ENCODE results near the gene RSPH10B2. TPM values are rescaled to one million over a fixed set of nuclear protein-coding genes. Genes with fewer than 3 reads are reported as not detected.

RSPH10B2 gene
- total and polyA plus RNA-seq, 2 of the 8 experiments (the other 6 are each of a cell fraction or from before 2014, with no cell fraction given) = 0.14 to 0.35 TPM

DNA sequence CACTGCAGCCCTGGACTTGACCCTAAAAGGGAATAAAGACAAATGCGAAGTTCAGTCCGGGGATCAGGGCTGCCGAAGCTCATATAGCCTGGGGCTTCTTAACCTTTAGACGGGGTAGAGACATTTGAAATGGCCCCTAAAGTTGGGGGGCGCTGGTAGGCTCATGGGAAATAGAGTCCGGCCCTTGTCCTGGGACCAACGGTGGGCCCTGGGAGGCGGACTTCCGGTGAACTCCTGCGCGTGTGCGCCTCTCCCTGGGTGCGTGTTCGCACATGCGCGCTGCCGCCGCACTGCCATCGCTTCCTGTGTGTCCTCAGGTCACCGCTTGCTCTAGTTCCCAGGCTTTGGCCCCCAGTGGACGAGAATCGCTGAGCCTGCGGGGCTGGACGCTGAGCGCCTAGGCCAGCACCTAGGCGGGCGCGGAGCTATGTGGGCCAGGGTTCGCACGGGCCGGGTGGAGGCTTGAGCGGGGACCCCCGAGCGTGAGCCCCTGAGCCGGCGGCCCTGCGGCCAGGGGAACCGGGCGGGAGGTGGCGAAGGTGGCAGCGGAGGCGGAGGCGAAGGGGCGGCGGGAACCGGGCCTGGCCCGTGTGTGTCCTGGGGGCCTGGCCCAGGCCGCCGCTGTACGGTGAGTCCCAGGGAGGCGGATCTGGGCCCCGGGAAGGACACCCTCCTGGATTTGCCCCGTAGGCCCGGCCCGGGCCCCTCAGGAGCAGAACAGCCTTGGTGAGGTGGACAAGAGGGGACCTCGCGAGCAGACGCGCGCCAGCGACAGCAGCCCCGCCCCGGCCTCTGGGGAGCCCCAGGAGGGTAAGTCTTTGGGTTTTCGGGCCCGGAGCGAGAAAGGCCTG is 24.2 kb upstream of the RSPH10B2 start (continued):
- TF ChIP-seq, protein P1, sequence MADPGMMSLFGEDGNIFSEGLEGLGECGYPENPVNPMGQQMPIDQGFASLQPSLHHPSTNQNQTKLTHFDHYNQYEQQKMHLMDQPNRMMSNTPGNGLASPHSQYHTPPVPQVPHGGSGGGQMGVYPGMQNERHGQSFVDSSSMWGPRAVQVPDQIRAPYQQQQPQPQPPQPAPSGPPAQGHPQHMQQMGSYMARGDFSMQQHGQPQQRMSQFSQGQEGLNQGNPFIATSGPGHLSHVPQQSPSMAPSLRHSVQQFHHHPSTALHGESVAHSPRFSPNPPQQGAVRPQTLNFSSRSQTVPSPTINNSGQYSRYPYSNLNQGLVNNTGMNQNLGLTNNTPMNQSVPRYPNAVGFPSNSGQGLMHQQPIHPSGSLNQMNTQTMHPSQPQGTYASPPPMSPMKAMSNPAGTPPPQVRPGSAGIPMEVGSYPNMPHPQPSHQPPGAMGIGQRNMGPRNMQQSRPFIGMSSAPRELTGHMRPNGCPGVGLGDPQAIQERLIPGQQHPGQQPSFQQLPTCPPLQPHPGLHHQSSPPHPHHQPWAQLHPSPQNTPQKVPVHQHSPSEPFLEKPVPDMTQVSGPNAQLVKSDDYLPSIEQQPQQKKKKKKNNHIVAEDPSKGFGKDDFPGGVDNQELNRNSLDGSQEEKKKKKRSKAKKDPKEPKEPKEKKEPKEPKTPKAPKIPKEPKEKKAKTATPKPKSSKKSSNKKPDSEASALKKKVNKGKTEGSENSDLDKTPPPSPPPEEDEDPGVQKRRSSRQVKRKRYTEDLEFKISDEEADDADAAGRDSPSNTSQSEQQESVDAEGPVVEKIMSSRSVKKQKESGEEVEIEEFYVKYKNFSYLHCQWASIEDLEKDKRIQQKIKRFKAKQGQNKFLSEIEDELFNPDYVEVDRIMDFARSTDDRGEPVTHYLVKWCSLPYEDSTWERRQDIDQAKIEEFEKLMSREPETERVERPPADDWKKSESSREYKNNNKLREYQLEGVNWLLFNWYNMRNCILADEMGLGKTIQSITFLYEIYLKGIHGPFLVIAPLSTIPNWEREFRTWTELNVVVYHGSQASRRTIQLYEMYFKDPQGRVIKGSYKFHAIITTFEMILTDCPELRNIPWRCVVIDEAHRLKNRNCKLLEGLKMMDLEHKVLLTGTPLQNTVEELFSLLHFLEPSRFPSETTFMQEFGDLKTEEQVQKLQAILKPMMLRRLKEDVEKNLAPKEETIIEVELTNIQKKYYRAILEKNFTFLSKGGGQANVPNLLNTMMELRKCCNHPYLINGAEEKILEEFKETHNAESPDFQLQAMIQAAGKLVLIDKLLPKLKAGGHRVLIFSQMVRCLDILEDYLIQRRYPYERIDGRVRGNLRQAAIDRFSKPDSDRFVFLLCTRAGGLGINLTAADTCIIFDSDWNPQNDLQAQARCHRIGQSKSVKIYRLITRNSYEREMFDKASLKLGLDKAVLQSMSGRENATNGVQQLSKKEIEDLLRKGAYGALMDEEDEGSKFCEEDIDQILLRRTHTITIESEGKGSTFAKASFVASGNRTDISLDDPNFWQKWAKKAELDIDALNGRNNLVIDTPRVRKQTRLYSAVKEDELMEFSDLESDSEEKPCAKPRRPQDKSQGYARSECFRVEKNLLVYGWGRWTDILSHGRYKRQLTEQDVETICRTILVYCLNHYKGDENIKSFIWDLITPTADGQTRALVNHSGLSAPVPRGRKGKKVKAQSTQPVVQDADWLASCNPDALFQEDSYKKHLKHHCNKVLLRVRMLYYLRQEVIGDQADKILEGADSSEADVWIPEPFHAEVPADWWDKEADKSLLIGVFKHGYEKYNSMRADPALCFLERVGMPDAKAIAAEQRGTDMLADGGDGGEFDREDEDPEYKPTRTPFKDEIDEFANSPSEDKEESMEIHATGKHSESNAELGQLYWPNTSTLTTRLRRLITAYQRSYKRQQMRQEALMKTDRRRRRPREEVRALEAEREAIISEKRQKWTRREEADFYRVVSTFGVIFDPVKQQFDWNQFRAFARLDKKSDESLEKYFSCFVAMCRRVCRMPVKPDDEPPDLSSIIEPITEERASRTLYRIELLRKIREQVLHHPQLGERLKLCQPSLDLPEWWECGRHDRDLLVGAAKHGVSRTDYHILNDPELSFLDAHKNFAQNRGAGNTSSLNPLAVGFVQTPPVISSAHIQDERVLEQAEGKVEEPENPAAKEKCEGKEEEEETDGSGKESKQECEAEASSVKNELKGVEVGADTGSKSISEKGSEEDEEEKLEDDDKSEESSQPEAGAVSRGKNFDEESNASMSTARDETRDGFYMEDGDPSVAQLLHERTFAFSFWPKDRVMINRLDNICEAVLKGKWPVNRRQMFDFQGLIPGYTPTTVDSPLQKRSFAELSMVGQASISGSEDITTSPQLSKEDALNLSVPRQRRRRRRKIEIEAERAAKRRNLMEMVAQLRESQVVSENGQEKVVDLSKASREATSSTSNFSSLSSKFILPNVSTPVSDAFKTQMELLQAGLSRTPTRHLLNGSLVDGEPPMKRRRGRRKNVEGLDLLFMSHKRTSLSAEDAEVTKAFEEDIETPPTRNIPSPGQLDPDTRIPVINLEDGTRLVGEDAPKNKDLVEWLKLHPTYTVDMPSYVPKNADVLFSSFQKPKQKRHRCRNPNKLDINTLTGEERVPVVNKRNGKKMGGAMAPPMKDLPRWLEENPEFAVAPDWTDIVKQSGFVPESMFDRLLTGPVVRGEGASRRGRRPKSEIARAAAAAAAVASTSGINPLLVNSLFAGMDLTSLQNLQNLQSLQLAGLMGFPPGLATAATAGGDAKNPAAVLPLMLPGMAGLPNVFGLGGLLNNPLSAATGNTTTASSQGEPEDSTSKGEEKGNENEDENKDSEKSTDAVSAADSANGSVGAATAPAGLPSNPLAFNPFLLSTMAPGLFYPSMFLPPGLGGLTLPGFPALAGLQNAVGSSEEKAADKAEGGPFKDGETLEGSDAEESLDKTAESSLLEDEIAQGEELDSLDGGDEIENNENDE (IDR thresholded peaks at IDR 0.05; ENCODE audit: insufficient replicate concordance, low read length) = no peak
- TF ChIP-seq SAP30 (IDR thresholded peaks at IDR 0.05; ENCODE audit: insufficient read depth, insufficient replicate concordance, low read length) = no peak
- no peak for TF ChIP-seq KDM5A (IDR thresholded peaks at IDR 0.05; ENCODE audit: low read length)
- TF ChIP-seq GABPA (IDR thresholded peaks at IDR 0.05; ENCODE audit: borderline replicate concordance, insufficient read depth, low read length) = peak; percentile 84; the same call in 1 of the 2 replicates
- no peak for TF ChIP-seq CBX5 (IDR thresholded peaks at IDR 0.05; ENCODE audit: low read depth, low read length)
- no peak for TF ChIP-seq TCF12 (IDR thresholded peaks at IDR 0.05; ENCODE audit: low read depth, low read length)
- no peak for TF ChIP-seq RNF2 (IDR thresholded peaks at IDR 0.05; ENCODE audit: borderline replicate concordance, low read depth, low read length, missing control alignments, poor library complexity, severe bottlenecking)

Measured in H1 (cell line).